H9 (cell line): Measurements from ENCODE around the gene VKORC1. TPM values are rescaled to one million over a fixed set of nuclear protein-coding genes. Genes with fewer than 3 reads are reported as not detected.

Source experiments
- DNase-seq: peaks from one replicate; pipeline ENCODE4 v3.0.0-alpha.2; 2017
- H2AFZ ChIP-seq: one replicate; pipeline ENCODE4 v1.6.1; 2013; ENCODE audit warnings: mild to moderate bottlenecking, low read length, control low read depth, moderate library complexity
- H2AK5ac ChIP-seq: 2 replicates; pipeline ENCODE4 v1.6.1; 2013; ENCODE audit warnings: low read length, control low read depth, mixed read lengths; ENCODE audit not compliant: insufficient read length
- H2BK120ac ChIP-seq: one replicate; pipeline ENCODE4 v1.6.1; 2013; ENCODE audit warnings: low read depth, mild to moderate bottlenecking, low read length, control low read depth, inconsistent platforms; ENCODE audit not compliant: poor library complexity, severe bottlenecking
- H2BK12ac ChIP-seq: 2 replicates; pipeline ENCODE4 v1.6.1; 2013; ENCODE audit warnings: low read length, control low read depth, mixed read lengths, low read depth; ENCODE audit not compliant: insufficient read length
- H2BK15ac ChIP-seq: 2 replicates; pipeline ENCODE4 v1.6.1; 2013; ENCODE audit warnings: low read depth, low read length, control low read depth
- H2BK20ac ChIP-seq: one replicate; pipeline ENCODE4 v1.6.1; 2013; ENCODE audit warnings: low read depth, mild to moderate bottlenecking, low read length, control low read depth, inconsistent platforms; ENCODE audit not compliant: poor library complexity, severe bottlenecking
- H2BK5ac ChIP-seq: 2 replicates; pipeline ENCODE4 v1.6.1; 2013; ENCODE audit warnings: low read length, control low read depth, mixed read lengths; ENCODE audit not compliant: insufficient read length
- H3K14ac ChIP-seq: 2 replicates; pipeline ENCODE4 v1.6.1; 2013; ENCODE audit warnings: low read length, control low read depth; ENCODE audit not compliant: insufficient read depth
- H3K18ac ChIP-seq: 2 replicates; pipeline ENCODE4 v1.6.1; 2013; ENCODE audit warnings: low read depth, mild to moderate bottlenecking, mixed read lengths, low read length, control low read depth; ENCODE audit not compliant: insufficient read length
- H3K23ac ChIP-seq: 2 replicates; pipeline ENCODE4 v1.6.1; 2013; ENCODE audit warnings: low read length, control low read depth, mixed read lengths, low read depth; ENCODE audit not compliant: insufficient read length
- H3K23me2 ChIP-seq: 2 replicates; pipeline ENCODE4 v1.6.1; 2013; ENCODE audit warnings: low read depth, mild to moderate bottlenecking, mixed read lengths, low read length, control low read depth; ENCODE audit not compliant: insufficient read length, poor library complexity, severe bottlenecking
- H3K27ac ChIP-seq: 2 replicates; pipeline ENCODE4 v1.5.1; 2013; ENCODE audit warnings: low read length, control low read depth, mixed read lengths, low read depth; ENCODE audit not compliant: insufficient read length
- H3K27me3 ChIP-seq: 2 replicates; pipeline ENCODE4 v1.6.1; 2013; ENCODE audit warnings: low read length, control low read depth, inconsistent platforms; ENCODE audit not compliant: insufficient read depth
- H3K4ac ChIP-seq: 2 replicates; pipeline ENCODE4 v1.6.1; 2013; ENCODE audit warnings: low read depth, mild to moderate bottlenecking, control low read depth, inconsistent platforms, low read length, moderate library complexity
- H3K4me1 ChIP-seq: 2 replicates; pipeline ENCODE4 v1.6.1; 2013; ENCODE audit warnings: low read length, control low read depth, inconsistent platforms; ENCODE audit not compliant: insufficient read depth
- H3K4me2 ChIP-seq: 2 replicates; pipeline ENCODE4 v1.6.1; 2013; ENCODE audit warnings: low read length, control low read depth, mixed read lengths; ENCODE audit not compliant: insufficient read length, insufficient read depth
- H3K56ac ChIP-seq: 2 replicates; pipeline ENCODE4 v1.6.1; 2013; ENCODE audit warnings: low read depth, mild to moderate bottlenecking, mixed read lengths, low read length, control low read depth; ENCODE audit not compliant: insufficient read length
- H3K79me1 ChIP-seq: 2 replicates; pipeline ENCODE4 v1.6.1; 2013; ENCODE audit warnings: low read depth, mild to moderate bottlenecking, moderate library complexity, low read length, control low read depth, inconsistent platforms; ENCODE audit not compliant: insufficient read depth, poor library complexity, severe bottlenecking
- H3K79me2 ChIP-seq: 2 replicates; pipeline ENCODE4 v1.6.1; 2013; ENCODE audit warnings: low read length, control low read depth, inconsistent platforms; ENCODE audit not compliant: insufficient read depth
- H3K9ac ChIP-seq: 2 replicates; pipeline ENCODE4 v1.6.1; 2013; ENCODE audit warnings: low read length, control low read depth, mixed read lengths; ENCODE audit not compliant: insufficient read length; ENCODE audit errors: extremely low read depth
- H3K9me3 ChIP-seq: one replicate; pipeline ENCODE4 v1.6.1; 2013; ENCODE audit warnings: low read depth, low read length, inconsistent platforms; ENCODE audit not compliant: control insufficient read depth
- H3T11ph ChIP-seq: one replicate; pipeline ENCODE4 v1.6.1; 2013; ENCODE audit warnings: mild to moderate bottlenecking, low read length, control low read depth, inconsistent platforms
- H4K20me1 ChIP-seq: one replicate; pipeline ENCODE4 v1.6.1; 2013; ENCODE audit not compliant: control insufficient read depth, insufficient read length, insufficient read depth
- H4K5ac ChIP-seq: 2 replicates; pipeline ENCODE4 v1.6.1; 2013; ENCODE audit warnings: low read depth, mild to moderate bottlenecking, mixed read lengths, low read length, control low read depth; ENCODE audit not compliant: insufficient read length
- H4K8ac ChIP-seq: replicated peaks from 2 replicates; pipeline ENCODE4 v1.6.1; 2013; ENCODE audit warnings: low read length, control low read depth, mixed read lengths, low read depth; ENCODE audit not compliant: insufficient read length
- H4K91ac ChIP-seq: 2 replicates; pipeline ENCODE4 v1.6.1; 2013; ENCODE audit warnings: low read depth, mild to moderate bottlenecking, moderate library complexity, mixed read lengths, low read length, control low read depth; ENCODE audit not compliant: insufficient read length
- H3K27ac Mint-ChIP-seq, 3 experiments: 2 replicates in 2 of 3; 3 replicates in 1 of 3; pipeline ENCODE4 v1.8.0; 2020 to 2021; ENCODE audit warnings: mixed read lengths in 3 of 3, mild to moderate bottlenecking in 1 of 3, moderate library complexity in 1 of 3
- H3K27me3 Mint-ChIP-seq: 2 replicates; pipeline ENCODE4 v1.8.0; 2021; ENCODE audit warnings: low read depth, mild to moderate bottlenecking, moderate library complexity, mixed read lengths
- H3K36me3 Mint-ChIP-seq, 3 experiments: 2 replicates in 2 of 3; 3 replicates in 1 of 3; pipeline ENCODE4 v1.8.0; 2020 to 2021; ENCODE audit warnings: low read depth in 3 of 3, mixed read lengths in 3 of 3; ENCODE audit not compliant: insufficient read depth in 1 of 3
- H3K4me1 Mint-ChIP-seq, 2 experiments: 2 replicates each; pipeline ENCODE4 v1.8.0; 2020; ENCODE audit warnings: mixed read lengths in 2 of 2
- H3K4me3 Mint-ChIP-seq, 2 experiments: 2 replicates in 1 of 2; 3 replicates in 1 of 2; pipeline ENCODE4 v1.8.0; 2020 to 2021; ENCODE audit warnings: mild to moderate bottlenecking in 2 of 2, mixed read lengths in 2 of 2, moderate library complexity in 1 of 2
- H3K9me3 Mint-ChIP-seq, 2 experiments: 2 replicates in 1 of 2; 3 replicates in 1 of 2; pipeline ENCODE4 v1.8.0; 2020; ENCODE audit warnings: mild to moderate bottlenecking in 2 of 2, mixed read lengths in 2 of 2, moderate library complexity in 1 of 2
- WGBS: extraction: QIAGEN DNeasy Blood & Tissue Kit; methylation state at CpG from one replicate; pipeline ENCODE4 v1.1.7; 2013; ENCODE audit warnings: missing lambda C conversion rate, low lambda C conversion rate, mixed read lengths; ENCODE audit not compliant: insufficient read length; ENCODE audit errors: extremely low coverage; 5-methylcytosine and 5-hydroxymethylcytosine counted together
- total RNA-seq: library from RNA; stranded (reverse); gene quantifications from 2 replicates; pipeline ENCODE4 v1.2.1, GENCODE V29; 2021
- TF ChIP-seq, protein P1 (sequence below): fragments of 200-600 bp; sonication (generic); conservative IDR thresholded peaks from 3 replicates; pipeline ENCODE4 v1.8.0; 2021; ENCODE audit warnings: antibody characterized with exemption, mild to moderate bottlenecking

Gene VKORC1
- total RNA-seq, 1 experiment from 2014 or later, result 93.9 TPM

DNA sequence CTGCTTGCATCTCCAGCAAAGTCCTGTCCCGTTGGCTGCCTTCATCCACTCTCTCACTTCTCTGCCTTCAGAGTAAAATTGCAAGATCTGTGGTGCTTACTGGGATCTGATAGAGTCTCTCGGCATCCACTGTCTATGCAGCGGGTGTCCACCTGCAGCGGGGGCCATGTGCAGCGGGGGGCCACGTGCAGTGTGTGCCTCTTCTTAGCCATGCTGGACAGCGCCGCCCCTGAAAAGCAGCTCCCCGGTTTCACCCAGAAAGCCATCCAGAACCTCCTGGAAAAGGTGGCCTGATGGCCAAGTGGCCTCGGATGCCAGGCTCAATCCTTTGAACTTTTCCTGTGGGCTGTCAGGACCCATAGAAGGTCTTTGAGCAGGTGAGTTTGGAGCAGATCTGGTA lies 51.7 kb downstream of the VKORC1 start:
- Histone ChIP-seq H2BK15ac (peak overlapping the region; percentile 19; the same call in 1 of the 2 replicates), H3K9ac (no peak overlapping the region)
- H3K4me3 Mint-ChIP-seq, result no peak overlapping the region; a peak in 1 of 5 replicates

More for the DNA sequence above, 51.7 kb downstream of the VKORC1 start:
- Histone ChIP-seq H3K18ac (no peak overlapping the region), H3K79me2 (no peaks in the 10 kb centered on the region), H4K5ac (no peak overlapping the region), H3K14ac (no peak overlapping the region), H3K4me1 (no peaks in the 10 kb centered on the region), H3K4ac (no peak overlapping the region), H3K9me3 (no peaks in the 10 kb centered on the region), H3K56ac (no peak overlapping the region), H4K91ac (no peak overlapping the region), H3K27me3 (no peaks in the 10 kb centered on the region), H2BK20ac (no peak overlapping the region), H3K79me1 (no peaks in the 10 kb centered on the region), H3K4me2 (no peak overlapping the region), H3K23ac (no peak overlapping the region), H3K27ac (no peak overlapping the region), H2AK5ac (no peak overlapping the region), H3K23me2 (peaks cover 5% of the 10 kb centered on the region), H2BK12ac (no peak overlapping the region), H2AFZ (no peak overlapping the region), H2BK5ac (no peak overlapping the region), H2BK120ac (no peak overlapping the region), H4K8ac (no peak overlapping the region), H4K20me1 (no peaks in the 10 kb centered on the region), H3T11ph (no peak overlapping the region)
- Mint-ChIP-seq H3K27me3 (no peaks in the 10 kb centered on the region), H3K9me3 (no peaks in the 10 kb centered on the region), H3K27ac (peak overlapping the region in 1 of 3 experiments; percentile 77; a peak in 2 of 7 replicates), H3K36me3 (peaks cover 0 to 13% (median 2%) of the 10 kb centered on the region in 3 experiments; a peak in 3 of 7 replicates), H3K4me1 (peaks cover 0 to 7% of the 10 kb centered on the region in 2 experiments; a peak in 1 of 4 replicates)
- no peak for DNase-seq
- TF ChIP-seq, protein P1, sequence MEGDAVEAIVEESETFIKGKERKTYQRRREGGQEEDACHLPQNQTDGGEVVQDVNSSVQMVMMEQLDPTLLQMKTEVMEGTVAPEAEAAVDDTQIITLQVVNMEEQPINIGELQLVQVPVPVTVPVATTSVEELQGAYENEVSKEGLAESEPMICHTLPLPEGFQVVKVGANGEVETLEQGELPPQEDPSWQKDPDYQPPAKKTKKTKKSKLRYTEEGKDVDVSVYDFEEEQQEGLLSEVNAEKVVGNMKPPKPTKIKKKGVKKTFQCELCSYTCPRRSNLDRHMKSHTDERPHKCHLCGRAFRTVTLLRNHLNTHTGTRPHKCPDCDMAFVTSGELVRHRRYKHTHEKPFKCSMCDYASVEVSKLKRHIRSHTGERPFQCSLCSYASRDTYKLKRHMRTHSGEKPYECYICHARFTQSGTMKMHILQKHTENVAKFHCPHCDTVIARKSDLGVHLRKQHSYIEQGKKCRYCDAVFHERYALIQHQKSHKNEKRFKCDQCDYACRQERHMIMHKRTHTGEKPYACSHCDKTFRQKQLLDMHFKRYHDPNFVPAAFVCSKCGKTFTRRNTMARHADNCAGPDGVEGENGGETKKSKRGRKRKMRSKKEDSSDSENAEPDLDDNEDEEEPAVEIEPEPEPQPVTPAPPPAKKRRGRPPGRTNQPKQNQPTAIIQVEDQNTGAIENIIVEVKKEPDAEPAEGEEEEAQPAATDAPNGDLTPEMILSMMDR, result no peak
- no CpG with 5 or more reads among the region's 10 CpGs for WGBS

Other genes starting within 250 kb of the VKORC1 start
- gene BCL7C, start 200.7 kb downstream of the VKORC1 start, total RNA-seq, result 17.5 and 18.3 TPM in 2 replicates
- 0.72 TPM in 2 replicates for gene CTF1, start 198.2 kb downstream of the VKORC1 start, total RNA-seq
- 66.8 and 68.0 TPM in 2 replicates for gene FBXL19, start 171.2 kb downstream of the VKORC1 start, total RNA-seq
- 6.1 and 6.9 TPM in 2 replicates for gene ORAI3, start 145.7 kb downstream of the VKORC1 start, total RNA-seq
- gene SETD1A, start 137.0 kb downstream of the VKORC1 start, total RNA-seq, result 36.9 and 37.0 TPM in 2 replicates
- 5.5 and 7.5 TPM in 2 replicates for gene HSD3B7, start 109.6 kb downstream of the VKORC1 start, total RNA-seq
- 9.7 and 11.0 TPM in 2 replicates for gene STX1B, start 84.2 kb downstream of the VKORC1 start, total RNA-seq
- 31.1 and 32.3 TPM in 2 replicates for gene STX4, start 61.2 kb downstream of the VKORC1 start, total RNA-seq
- gene ZNF668, start 20.6 kb downstream of the VKORC1 start, total RNA-seq, result 18.6 and 19.6 TPM in 2 replicates
- gene ZNF646, start 20.4 kb downstream of the VKORC1 start, total RNA-seq, result 25.9 and 29.2 TPM in 2 replicates
- 2.8 and 3.6 TPM in 2 replicates for gene PRSS53, start 5.9 kb downstream of the VKORC1 start, total RNA-seq
- gene BCKDK, start 13.6 kb upstream of the VKORC1 start, total RNA-seq, result 55.7 and 57.0 TPM in 2 replicates
- gene KAT8, start 22.9 kb upstream of the VKORC1 start, total RNA-seq, result 52.1 and 53.4 TPM in 2 replicates
- 64.0 and 65.0 TPM in 2 replicates for gene PRSS8, start 40.9 kb upstream of the VKORC1 start, total RNA-seq
- 0.66 and 0.72 TPM in 2 replicates for gene PRSS36, start 55.3 kb upstream of the VKORC1 start, total RNA-seq
- gene FUS, start 85.3 kb upstream of the VKORC1 start, total RNA-seq, result 953 and 1,034 TPM in 2 replicates
- gene PYCARD, start 108.0 kb upstream of the VKORC1 start, total RNA-seq, result 37.5 and 38.5 TPM in 2 replicates
- 1.2 and 1.3 TPM in 2 replicates for gene TRIM72, start 119.3 kb upstream of the VKORC1 start, total RNA-seq
- 0.70 and 2.1 TPM in 2 replicates for gene PYDC1, start 122.3 kb upstream of the VKORC1 start, total RNA-seq
- gene ITGAM, start 165.2 kb upstream of the VKORC1 start, total RNA-seq, result 0.18 and 0.33 TPM in 2 replicates